GM19324 (cell line): ENCODE results near the gene ATG3.
A peak's percentile ranks its signal among the peaks of the same experiment; 100 is the strongest.
"Not testable (repeated sequence)": the region's sequence is repeated elsewhere in the genome, so short reads cannot be mapped to it uniquely, and the experiment has no call there.

Experiments
- ATAC-seq: cut with Tn5 transposase; IDR thresholded peaks from one replicate; pipeline ENCODE4 v1.9.1; 2021; ENCODE audit warnings: mild to moderate bottlenecking, moderate library complexity; ENCODE audit not compliant: unreplicated experiment, low FRiP score

ATG3 gene

DNA sequence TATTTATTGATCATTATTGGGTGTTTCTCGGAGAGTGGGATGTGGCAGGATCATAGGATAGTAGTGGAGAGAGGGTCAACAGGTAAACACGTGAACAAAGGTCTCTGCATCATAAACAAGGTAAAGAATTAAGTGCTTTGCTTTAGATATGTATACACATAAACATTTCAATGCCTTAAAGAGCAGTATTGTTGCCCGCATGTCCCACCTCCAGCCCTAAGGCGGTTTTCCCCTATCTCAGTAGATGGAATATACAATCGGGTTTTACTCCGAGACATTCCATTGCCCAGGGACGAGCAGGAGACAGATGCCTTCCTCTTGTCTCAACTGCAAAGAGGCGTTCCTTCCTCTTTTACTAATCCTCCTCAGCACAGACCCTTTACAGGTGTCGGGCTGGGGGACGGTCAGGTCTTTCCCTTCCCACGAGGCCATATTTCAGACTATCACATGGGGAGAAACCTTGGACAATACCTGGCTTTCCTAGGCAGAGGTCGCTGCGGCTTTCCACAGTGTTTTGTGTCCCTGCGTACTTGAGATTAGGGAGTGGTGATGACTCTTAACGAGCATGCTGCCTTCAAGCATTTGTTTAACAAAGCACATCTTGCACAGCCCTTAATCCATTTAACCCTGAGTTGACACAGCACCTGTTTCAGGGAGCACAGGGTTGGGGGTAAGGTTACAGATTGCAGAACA, 2.6 kb upstream of the ATG3 start:
- not testable (repeated sequence) for ATAC-seq

DNA sequence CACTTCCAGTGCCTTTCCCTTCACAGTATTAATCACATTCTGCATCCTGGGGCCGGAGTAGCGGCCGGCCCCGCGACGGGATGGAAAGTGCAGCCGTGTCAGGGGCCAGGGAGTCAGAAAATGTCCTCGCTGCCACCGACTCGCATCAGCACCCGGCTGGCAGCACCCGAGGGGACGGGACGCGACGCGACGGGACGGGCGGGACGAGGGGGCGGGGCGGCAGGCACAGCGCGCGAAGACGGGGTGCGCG, 353 bp downstream of the ATG3 start:
- ATAC-seq: peak; percentile 61

DNA sequence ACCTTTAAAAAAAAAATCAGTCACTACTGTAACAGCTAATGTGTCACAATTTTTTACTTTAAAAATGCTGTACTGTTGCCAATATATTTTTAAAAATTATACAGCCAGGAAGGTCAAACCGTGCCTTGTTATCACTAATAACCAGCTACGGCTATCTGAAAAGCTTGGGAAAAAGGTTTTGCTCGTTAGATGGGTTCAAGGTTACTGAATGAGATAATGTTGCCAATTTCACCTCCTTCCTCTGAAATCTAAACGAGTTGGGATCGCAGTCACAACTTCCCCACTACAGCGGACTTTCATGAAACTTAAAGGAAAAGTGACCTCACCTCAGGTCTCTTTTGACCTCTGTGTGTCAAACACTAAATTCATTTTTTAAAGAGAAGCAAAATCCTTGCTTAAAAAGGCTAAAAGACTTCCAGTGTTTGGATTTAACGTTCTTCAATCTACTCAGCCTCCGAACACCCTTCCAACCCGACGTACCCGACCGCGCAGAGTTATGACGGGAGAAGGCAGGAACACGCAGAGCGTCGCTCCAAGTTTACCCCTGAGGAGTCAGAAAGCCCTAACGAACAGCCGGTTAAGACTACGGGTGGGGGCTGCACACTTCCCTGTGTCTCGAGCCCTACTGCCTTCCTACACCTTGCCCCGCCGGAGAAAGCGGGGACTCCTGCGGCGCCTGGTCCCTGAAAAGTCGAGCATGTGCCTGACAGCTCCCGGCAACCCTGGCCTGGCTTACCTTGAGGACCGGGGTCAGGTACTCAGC, 860 bp downstream of the ATG3 start:
- ATAC-seq: peak; percentile 18

DNA sequence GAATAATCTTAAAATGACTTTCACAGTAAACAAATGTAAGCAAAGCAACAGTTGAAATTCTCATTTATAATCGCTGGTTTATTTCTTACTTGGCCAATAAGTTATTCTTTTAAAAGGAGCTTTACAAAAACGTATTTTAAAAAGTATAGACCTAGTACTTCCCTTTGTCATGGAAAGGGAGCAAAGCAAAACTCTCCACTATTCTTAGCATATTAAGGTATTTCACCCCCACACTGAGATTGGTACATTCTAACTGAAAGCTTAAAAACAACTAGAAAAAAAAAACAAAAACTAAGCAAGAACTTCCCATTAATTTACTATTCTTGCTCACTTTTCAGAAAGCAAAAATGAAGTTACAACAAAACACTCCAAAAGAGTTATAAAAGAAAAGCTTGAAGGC, 1.5 kb downstream of the ATG3 start:
- no peak for ATAC-seq

DNA sequence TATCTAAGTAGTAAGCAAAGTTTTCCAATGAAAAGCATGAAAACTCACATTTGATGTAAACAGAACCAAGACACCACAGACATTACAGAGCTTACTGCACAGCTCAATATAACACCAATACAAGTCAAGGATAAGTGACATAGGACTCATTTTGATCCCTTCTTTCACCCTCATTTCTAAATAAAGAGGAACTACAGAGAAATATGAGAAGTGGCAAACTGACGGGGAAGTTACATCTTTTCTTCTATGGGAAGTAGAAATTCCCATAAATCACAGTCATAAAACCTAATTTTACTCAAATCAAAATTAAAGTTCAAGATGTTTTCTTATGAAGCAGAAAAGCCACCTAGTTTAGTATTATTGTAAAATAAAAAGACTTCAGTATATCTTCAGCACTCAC, 3.8 kb downstream of the ATG3 start:
- ATAC-seq: no peak

DNA sequence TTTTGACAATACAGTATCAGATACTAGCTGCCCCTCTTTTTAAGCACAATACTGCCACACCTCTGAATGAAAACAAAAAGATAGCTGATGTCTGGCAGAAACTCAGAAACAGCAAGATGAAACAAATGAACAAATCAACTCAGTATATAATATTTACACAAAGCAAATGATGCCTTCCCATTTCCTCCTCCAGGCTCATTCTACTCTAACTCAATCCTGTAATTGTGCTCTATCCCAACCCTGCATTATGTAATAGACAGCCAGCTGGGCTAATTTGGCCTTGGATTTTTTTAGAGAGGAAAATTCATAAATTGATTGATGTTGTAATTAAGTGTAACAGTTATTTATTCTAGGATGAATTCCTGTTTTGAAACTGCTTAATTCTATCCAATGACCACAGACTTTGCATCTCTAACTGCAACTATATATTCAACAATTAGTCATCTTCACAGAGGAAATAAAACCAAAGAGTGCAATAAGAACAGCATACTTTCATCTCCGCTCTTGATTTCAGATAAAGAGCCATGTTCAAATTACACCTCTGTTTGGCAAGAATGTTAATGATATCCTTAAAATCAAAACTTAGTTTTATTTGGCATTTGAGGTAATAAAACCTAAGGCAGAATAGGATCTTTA, 6.1 kb downstream of the ATG3 start:
- ATAC-seq: no peak

DNA sequence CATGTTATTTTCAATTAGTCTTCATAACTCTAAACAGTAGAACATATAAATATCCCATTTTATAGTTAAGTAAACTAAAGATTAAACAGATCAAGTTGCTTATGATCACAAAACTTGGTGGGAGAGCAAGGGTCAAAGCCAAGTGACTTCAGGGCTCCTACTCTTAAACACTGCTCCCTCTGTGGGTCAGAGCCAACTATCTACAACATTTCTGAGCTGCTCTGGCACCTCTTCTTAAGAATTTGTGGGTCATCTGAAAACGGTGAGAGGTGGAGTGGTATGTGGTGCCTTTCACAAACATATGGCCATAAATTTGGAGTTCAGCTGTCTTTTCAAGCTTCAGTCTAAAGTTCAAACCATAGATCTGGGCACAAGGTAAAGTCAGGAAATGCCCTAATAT, 10.9 kb downstream of the ATG3 start:
- no peak for ATAC-seq

DNA sequence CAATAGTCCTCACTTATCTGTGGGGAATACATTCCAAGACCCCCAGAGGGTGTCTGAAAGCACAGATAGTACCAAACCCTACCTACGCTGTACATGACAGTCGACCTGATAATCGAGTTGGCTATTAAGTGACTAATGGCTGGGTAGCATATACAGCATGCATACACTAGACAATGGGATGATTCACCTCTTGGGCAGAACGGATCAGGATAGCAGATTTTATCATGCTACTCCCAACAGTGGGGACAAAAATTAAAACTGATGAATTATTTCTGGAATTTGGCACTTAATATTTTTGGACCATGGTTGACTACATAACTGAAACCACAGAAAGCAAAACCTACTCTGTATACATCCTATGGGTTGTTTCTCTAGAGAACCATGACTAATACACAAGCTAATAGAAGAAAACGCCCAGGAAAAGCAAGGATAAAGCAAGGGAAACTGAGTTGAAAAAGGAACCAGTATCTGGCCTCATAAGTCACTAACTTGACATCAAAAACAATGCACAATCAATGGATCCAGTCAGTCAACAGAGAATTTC, 15.5 kb downstream of the ATG3 start:
- ATAC-seq: no peak

DNA sequence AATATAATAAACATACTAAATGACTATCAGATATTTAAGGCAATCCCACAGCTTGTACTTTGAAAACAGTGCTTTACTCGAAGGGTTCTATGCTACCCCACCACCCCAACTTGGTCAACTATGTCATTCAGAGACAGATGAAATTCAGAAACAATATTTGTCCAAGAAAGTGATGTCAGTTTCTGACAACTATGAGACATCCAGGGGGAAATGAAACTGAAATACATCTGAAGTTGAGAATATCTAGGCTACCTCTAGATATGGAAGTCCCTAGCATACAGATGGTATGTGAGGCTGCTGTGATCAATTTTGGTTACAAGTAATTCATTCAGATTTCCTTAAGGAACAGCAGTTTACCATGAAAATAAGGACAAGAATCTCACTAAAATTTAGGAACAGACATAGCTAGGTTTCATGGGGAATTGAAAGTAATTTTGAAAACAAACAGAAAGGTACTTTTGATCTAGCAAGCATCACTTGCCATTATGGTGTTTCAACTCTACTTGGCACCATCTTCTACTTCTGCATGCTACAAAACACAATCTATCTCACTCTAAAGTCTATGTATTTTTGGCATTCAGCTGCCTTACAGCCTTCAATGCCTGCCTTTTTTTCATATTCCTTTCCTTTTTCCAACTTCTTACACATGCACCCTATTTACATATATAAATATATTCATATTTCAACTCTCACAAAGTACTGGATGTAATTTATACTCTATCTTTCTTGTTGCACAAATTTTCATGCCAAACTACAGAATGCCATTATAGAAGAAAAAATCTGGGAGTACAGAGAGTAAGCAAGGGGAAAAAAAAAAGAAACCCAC, 21.7 kb downstream of the ATG3 start:
- ATAC-seq: peak; percentile 86

DNA sequence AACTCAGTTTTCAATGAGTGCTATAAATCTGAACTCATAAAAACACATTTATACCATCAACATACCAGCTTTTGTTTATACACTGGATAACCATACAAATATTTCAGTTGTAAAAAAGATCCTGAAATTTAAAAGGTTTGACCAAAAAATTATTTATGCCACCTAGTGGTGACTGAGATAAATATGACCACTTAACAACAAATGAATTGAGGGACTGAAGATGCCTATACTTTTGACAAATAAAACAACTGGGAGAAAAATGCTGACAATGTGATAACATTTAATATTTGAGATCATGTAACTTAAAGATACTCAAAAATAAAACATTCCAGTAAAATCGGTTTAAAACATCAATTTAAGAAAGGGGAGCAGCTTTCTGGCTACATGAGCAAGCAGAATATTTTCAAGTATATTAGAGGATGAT, 30.4 kb downstream of the ATG3 start:
- ATAC-seq: no peak

DNA sequence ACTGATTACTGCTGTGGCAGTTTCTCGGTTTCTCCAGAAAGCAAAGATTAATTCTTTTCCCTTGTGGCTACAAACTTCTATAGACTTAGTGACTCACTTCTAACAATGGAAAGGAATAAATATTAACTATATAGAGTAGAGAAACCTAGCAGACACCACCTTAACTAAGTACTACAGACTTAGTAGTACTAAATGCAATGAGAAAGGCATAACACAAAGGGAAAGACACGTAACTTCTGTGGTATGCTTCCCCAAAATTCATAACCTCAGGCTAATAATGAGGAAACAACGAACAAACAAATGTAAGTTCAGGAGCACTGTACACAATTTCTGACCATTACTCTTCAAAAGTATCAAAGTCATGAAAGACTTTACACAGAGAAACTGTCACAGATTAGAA, 31.2 kb downstream of the ATG3 start:
- ATAC-seq: no peak

DNA sequence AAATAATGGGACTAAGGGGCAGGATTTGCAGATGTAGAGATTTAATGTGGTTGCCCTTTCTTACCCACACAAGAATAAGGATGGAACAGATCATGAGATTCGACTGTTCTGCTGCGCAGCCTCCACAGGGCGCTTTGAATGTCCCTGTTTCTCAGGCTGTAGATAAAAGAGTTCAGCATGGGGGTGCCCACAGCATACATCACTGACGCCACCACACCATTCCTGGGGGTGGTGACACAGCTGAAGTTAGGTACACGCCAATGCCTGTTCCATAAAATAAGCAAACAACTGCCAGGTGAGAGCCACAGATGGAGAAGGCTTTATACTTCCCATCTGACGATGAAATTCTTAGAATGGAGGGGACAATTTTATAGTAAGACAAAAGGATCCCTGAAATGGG, 37.6 kb downstream of the ATG3 start:
- ATAC-seq: not testable (repeated sequence)

DNA sequence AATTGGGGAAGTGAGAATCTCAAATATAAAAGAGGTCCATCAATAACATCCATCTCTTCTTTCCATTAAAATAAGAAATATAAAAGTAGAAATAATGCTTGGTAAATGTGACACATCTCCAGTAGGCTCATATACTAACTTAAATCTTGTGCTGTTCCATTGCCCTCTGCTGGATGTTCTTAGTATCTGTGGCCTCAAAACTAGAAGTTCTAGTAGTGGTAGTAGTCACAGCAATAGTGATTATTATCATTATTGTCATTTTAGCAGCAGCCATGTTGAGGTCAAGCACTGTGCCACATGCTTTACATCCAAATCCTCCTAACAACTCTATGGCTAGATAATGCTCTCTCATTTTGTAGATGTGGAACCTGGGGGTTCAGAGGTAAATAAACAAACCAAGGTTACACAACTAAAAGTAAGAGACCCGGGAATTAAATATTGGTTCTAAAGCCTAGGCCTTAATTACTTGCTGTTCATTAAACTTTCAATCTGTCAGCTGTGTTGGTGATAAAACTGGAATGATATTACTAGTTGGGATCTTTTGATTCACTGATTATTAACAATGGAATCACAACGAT, 42.2 kb downstream of the ATG3 start:
- peak; percentile 46 for ATAC-seq

DNA sequence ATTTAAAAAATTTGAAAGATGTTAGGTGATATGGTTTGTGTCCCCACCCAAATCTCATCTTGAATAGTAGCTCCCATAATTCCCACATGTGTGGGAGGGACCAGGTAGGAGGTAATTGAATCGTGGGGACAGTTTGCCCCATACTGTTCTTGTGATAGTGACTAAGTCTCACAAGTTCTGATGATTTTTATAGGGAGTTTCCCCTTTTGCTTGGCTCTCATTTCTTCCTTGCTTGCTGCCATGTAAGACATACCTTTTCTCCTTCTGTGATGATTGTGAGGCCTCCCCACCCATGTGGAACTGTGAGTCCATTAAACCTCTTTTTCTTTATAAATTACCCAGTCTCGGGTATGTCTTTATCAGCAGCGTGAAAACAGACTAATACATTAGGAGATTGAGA, 42.8 kb downstream of the ATG3 start:
- not testable (repeated sequence) for ATAC-seq

DNA sequence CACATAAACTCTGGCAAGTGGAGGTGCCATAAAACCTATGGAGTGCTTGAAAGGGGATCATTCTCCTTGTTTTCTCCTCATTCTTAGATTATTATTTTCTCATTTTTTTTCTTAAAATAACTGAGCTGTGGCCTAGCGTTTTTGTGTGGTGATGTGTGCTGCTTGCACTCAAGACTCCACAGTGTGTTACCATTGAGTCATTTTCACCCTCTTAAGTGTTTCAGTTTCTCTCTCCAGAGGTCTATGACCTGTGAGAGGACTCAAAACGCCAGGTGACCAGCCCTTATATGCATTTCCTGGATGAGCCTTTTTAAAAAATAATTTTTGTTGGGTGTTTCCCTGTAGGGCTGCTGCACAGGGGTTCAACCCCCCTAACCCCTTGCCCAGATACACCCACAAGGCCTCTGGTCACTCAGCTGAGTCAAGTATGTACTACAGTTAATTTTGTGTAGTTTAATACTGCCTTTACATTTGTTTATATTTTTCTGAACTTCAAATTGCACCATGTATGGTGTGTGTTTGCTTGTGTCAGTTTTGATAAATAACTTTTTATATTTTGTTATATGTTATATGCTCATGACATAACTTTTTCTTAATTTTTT, 47.1 kb downstream of the ATG3 start:
- peak; percentile 99 for ATAC-seq

DNA sequence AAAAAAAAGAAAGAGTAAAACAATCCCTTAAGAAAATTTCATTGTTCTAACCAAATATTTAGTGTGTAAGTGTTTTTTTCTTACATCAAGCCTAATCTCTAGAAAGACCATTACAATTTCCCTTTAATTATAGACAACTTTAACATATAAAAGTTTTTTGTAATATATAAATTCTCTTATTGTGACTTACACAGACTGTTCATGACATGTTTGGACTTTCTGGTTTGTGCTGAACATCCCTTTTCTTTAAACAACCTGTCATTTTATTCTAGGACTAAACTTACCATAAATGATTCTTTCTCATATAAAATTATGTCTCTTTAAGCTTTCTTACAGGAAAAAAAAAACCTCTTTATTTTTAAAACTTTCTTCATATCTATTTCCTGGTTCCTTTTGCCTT, 49.4 kb downstream of the ATG3 start:
- no peak for ATAC-seq

DNA sequence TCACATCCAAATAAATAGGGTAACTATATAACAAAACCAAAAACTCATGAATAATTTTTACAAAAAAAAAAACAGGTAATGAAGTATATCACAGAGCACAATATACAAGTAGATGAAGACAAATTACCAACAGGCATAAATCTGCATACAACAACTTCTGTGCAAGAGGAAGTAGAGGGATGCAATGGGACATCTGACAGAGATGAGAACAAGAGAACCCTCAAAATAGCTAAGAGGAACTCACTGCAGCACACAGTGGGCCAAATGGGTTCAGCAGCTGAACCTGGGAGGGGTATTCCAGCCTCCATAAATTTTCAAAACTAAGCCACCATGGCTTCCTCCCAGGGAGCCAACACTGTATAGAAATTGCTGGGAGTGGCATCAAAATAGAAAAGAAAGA, 52.9 kb downstream of the ATG3 start:
- ATAC-seq: no peak

DNA sequence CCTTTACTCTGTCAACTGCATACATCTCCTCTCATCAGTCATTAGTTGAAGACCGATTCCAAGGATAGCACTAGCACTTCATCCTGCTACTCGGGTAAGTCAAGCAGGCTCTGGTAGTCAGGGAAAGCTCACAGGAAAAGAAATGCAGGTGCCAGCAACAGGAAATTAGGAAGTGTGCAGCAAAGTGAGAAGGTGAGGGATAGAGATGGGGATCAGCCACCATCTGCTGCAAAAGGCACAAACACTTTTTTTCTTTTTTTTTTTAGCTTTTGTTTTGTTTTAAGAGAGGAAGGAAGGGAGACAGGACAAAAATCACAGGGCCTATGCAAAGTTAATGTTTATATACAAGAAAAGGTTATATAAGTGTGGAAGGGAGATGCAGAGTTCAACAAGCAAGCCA, 53.5 kb downstream of the ATG3 start:
- ATAC-seq: no peak

DNA sequence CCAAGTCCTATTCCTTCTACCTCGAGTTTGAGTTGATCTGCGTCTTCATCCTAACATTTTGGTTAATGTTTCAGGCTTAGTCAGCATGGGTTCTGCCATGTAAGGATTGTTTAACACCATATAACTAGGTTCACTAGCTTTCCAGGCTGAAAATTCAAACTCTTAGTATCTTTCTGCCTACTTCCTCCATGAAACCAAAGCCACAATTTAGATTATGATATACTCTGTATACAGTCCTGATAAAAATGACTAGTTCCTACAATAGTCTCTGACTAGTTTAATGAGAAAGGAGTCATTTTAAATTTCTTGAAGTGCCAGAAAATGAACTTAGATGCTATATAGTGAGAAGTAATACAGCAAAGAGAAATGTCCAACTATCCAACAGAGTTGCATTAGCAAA, 55.9 kb downstream of the ATG3 start:
- ATAC-seq: no peak

DNA sequence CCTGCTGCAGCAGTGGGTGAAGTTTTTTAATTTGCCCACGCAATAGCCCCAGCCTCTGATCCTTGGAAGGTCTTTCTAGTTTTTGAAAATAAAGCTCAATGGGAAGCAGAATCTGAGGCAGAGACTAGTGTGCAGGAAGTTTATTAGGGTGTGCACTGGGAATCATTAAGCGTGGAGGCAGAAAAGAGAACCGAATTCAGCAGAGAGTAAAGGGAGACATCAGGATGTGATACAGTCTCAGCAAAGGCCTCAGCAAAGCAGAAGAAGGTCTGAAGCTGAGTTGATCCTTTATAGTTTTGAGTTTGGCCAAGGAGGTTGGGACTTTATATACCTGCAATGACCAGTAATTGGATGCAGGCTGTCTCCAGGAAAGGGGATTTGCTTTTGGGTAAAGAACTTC, 57.6 kb downstream of the ATG3 start:
- no peak for ATAC-seq
